HCT116 (cell line): ENCODE measurements around the gene MICAL3. TPM values are rescaled to one million over a fixed set of nuclear protein-coding genes. Genes with fewer than 3 reads are reported as not detected.

Source experiments
- ATAC-seq: fragments of 200-7000 bp; cut with Tn5 transposase; 2 replicates; pipeline ENCODE4 v1.9.1; 2020; ENCODE audit warnings: mild to moderate bottlenecking, moderate library complexity
- BruUV-seq: library from RNA; stranded (reverse); fragments of 400-500 nt; replicated peaks from 2 replicates; lab custom pipeline; 2021; lab: Mats Ljungman, UMichigan
- CTCF ChIA-PET: fragments of 300-600 bp; sonication (Branson Sonifier 250); formaldehyde crosslinking; loops from one replicate; lab custom pipeline; 2021; ENCODE audit warnings: antibody characterized with exemption; lab: Charles Lee
- POLR2A ChIA-PET: fragments of 300-600, 350-600 bp; sonication (Branson Sonifier 250); formaldehyde crosslinking; loops from one replicate; lab custom pipeline; 2021; ENCODE audit warnings: antibody characterized with exemption; lab: Charles Lee
- RAD21 ChIA-PET, 2 experiments: fragments of 300-600 bp; sonication (Branson Sonifier 250); formaldehyde crosslinking; loops; one replicate each; lab custom pipeline; 2023; ENCODE audit warnings: low total read pairs in 2 of 2; ENCODE audit not compliant: uncharacterized antibody in 2 of 2, unreplicated experiment in 2 of 2, low non-redundant PET in 1 of 2; lab: Charles Lee
- DNase-seq: peaks from one replicate; pipeline ENCODE4 v3.0.0-alpha.2; 2010; ENCODE audit warnings: low read depth, low spot score
- H2AFZ ChIP-seq: fragments of 200-600 bp; shearing (Covaris generic), sonication (generic); 2 replicates; pipeline ENCODE4 v1.6.1; 2017; ENCODE audit warnings: low read depth, mixed run types, mixed read lengths, antibody characterized with exemption, low read length; ENCODE audit not compliant: poor library complexity, severe bottlenecking
- H3K27ac ChIP-seq: 2 replicates; pipeline ENCODE4 v1.5.1; 2012; ENCODE audit warnings: low read depth, low read length
- H3K27me3 ChIP-seq: fragments of 200-600 bp; sonication (generic); 2 replicates; pipeline ENCODE4 v1.6.1; 2016; ENCODE audit warnings: mixed run types, low read length, mixed read lengths; ENCODE audit not compliant: insufficient read depth
- H3K36me3 ChIP-seq, 2 experiments: fragments of 200-500 bp in 1 of 2; fragments of 200-600 bp in 1 of 2; sonication (Bioruptor generic) in 1 of 2; sonication (generic) in 1 of 2; 2 replicates each; pipeline versions ENCODE4 v1.5.1 to v1.6.1; 2014 to 2016; ENCODE audit warnings: low read length in 2 of 2, inconsistent platforms in 1 of 2, mixed read lengths in 1 of 2, mixed run types in 1 of 2; ENCODE audit not compliant: insufficient read depth in 2 of 2, control insufficient read depth in 1 of 2
- H3K4me1 ChIP-seq, 2 experiments: fragments of 200-600 bp in 1 of 2; sonication (generic) in 1 of 2; 2 replicates each; pipeline versions ENCODE4 v1.5.1 to v1.6.1; 2012 to 2017; ENCODE audit warnings: low read length in 2 of 2, inconsistent platforms in 1 of 2, mild to moderate bottlenecking in 1 of 2, mixed read lengths in 1 of 2, mixed run types in 1 of 2, moderate library complexity in 1 of 2; ENCODE audit not compliant: insufficient read depth in 2 of 2, control insufficient read depth in 1 of 2
- H3K4me2 ChIP-seq: fragments of 200-600 bp; sonication (generic); 2 replicates; pipeline ENCODE4 v1.6.1; 2017; ENCODE audit warnings: mixed run types, low read length, mixed read lengths
- H3K4me3 ChIP-seq, 2 experiments: fragments of 200-600 bp in 1 of 2; sonication (generic) in 1 of 2; replicated peaks in 1 of 2; 2 replicates each; pipeline ENCODE4 v1.5.1; 2011 to 2016; ENCODE audit warnings: low read length in 2 of 2, control low read depth in 1 of 2, low read depth in 1 of 2, mild to moderate bottlenecking in 1 of 2, mixed read lengths in 1 of 2, mixed run types in 1 of 2
- H3K79me2 ChIP-seq: fragments of 200-600 bp; sonication (generic); 2 replicates; pipeline ENCODE4 v1.6.1; 2017; ENCODE audit warnings: mild to moderate bottlenecking, mixed run types, low read length, moderate library complexity, mixed read lengths; ENCODE audit not compliant: insufficient read depth
- H3K9ac ChIP-seq: fragments of 200-600 bp; sonication (generic); 2 replicates; pipeline ENCODE4 v1.6.1; 2016; ENCODE audit warnings: low read length, mixed read lengths
- H3K9me2 ChIP-seq: fragments of 200-600 bp; sonication (generic), shearing (Covaris generic); 2 replicates; pipeline ENCODE4 v1.6.1; 2017; ENCODE audit warnings: mixed run types, mild to moderate bottlenecking, moderate library complexity; ENCODE audit not compliant: insufficient read depth
- H3K9me3 ChIP-seq, 2 experiments: fragments of 200-500 bp in 1 of 2; fragments of 200-600 bp in 1 of 2; sonication (Bioruptor generic) in 1 of 2; sonication (generic) in 1 of 2; 2 replicates each; pipeline ENCODE4 v1.6.1; 2014 to 2017; ENCODE audit warnings: low read length in 2 of 2, mixed read lengths in 2 of 2, inconsistent platforms in 1 of 2, low read depth in 1 of 2, mild to moderate bottlenecking in 1 of 2, mixed run types in 1 of 2, moderate library complexity in 1 of 2; ENCODE audit not compliant: control insufficient read depth in 1 of 2, insufficient read depth in 1 of 2
- H4K20me1 ChIP-seq: fragments of 200-600 bp; sonication (generic), shearing (Covaris generic); 2 replicates; pipeline ENCODE4 v1.6.1; 2017; ENCODE audit warnings: mixed run types, mild to moderate bottlenecking, moderate library complexity; ENCODE audit not compliant: insufficient read depth
- CBX3 ChIP-seq: IDR thresholded peaks from 2 replicates; pipeline ENCODE4 v1.6.1; 2012; ENCODE audit warnings: low read depth
- CEBPB ChIP-seq: IDR thresholded peaks from 2 replicates; pipeline ENCODE4 v1.6.1; 2012; ENCODE audit warnings: low read depth
- EGR1 ChIP-seq: IDR thresholded peaks from 2 replicates; pipeline ENCODE4 v1.6.1; 2012; ENCODE audit warnings: low read depth
- EZH2 ChIP-seq: fragments of 200-600 bp; sonication (generic); IDR thresholded peaks from 2 replicates; pipeline ENCODE4 v1.6.1; 2017; ENCODE audit warnings: antibody characterized with exemption, mixed run types
- EZH2phosphoT487 ChIP-seq: fragments of 200-600 bp; IDR thresholded peaks from 2 replicates; pipeline ENCODE4 v1.6.1; 2018; ENCODE audit warnings: antibody characterized with exemption, borderline replicate concordance
- FOSL1 ChIP-seq: IDR thresholded peaks from 2 replicates; pipeline ENCODE4 v1.6.1; 2012; ENCODE audit warnings: low read depth
- JUND ChIP-seq: IDR thresholded peaks from 2 replicates; pipeline ENCODE4 v1.6.1; 2012
- POLR2A ChIP-seq: IDR thresholded peaks from 2 replicates; pipeline ENCODE4 v1.7.0; 2011; ENCODE audit warnings: borderline replicate concordance; ENCODE audit not compliant: insufficient read depth, insufficient read length; ENCODE audit errors: extremely low read depth
- POLR2AphosphoS5 ChIP-seq: IDR thresholded peaks from 2 replicates; pipeline ENCODE4 v1.6.1; 2011; ENCODE audit warnings: mild to moderate bottlenecking, low read depth, low read length, moderate library complexity
- RAD21 ChIP-seq: IDR thresholded peaks from 2 replicates; pipeline ENCODE4 v1.6.1; 2012; ENCODE audit warnings: low read depth, mild to moderate bottlenecking
- SIN3A ChIP-seq: IDR thresholded peaks from 2 replicates; pipeline ENCODE4 v1.6.1; 2012; ENCODE audit warnings: low read depth
- SP1 ChIP-seq: IDR thresholded peaks from 2 replicates; pipeline ENCODE4 v1.6.1; 2012; ENCODE audit warnings: low read depth
- TCF7L2 ChIP-seq: IDR thresholded peaks from 2 replicates; pipeline ENCODE4 v1.7.0; 2011; ENCODE audit warnings: borderline replicate concordance, inconsistent platforms; ENCODE audit not compliant: insufficient read depth, insufficient read length; ENCODE audit errors: extremely low read depth
- YY1 ChIP-seq: IDR thresholded peaks from 2 replicates; pipeline ENCODE4 v1.6.1; 2011; ENCODE audit warnings: low read length, low read depth, moderate library complexity, mild to moderate bottlenecking; ENCODE audit not compliant: insufficient replicate concordance; ENCODE audit errors: extremely low read depth
- ZFX ChIP-seq: fragments of 450-650 bp; IDR thresholded peaks from 2 replicates; pipeline ENCODE4 v1.6.1; 2017
- ZNF274 ChIP-seq: fragments of 200-500 bp; sonication (Bioruptor generic); IDR thresholded peaks from 2 replicates; pipeline ENCODE4 v1.6.1; 2014; ENCODE audit warnings: mild to moderate bottlenecking, low read depth, low read length, inconsistent platforms
- intact Hi-C: fragments of 100-400 bp; cut with micrococcal nuclease; formaldehyde crosslinking; loops from 2 replicates; pipeline ENCODE4 v1.10.0; 2022
- total RNA-seq: library from RNA; stranded (reverse); gene quantifications from one replicate; pipeline ENCODE4 v1.2.1, GENCODE V29; 2021; ENCODE audit not compliant: unreplicated experiment
- TF ChIP-seq, protein P1 (sequence below): IDR thresholded peaks from 2 replicates; pipeline ENCODE4 v1.6.1; 2011; ENCODE audit warnings: mild to moderate bottlenecking, low read length, moderate library complexity; ENCODE audit not compliant: insufficient replicate concordance; ENCODE audit errors: extremely low read depth

MICAL3 gene
- total RNA-seq, 1 experiment from 2014 or later: 30.8 TPM

DNA sequence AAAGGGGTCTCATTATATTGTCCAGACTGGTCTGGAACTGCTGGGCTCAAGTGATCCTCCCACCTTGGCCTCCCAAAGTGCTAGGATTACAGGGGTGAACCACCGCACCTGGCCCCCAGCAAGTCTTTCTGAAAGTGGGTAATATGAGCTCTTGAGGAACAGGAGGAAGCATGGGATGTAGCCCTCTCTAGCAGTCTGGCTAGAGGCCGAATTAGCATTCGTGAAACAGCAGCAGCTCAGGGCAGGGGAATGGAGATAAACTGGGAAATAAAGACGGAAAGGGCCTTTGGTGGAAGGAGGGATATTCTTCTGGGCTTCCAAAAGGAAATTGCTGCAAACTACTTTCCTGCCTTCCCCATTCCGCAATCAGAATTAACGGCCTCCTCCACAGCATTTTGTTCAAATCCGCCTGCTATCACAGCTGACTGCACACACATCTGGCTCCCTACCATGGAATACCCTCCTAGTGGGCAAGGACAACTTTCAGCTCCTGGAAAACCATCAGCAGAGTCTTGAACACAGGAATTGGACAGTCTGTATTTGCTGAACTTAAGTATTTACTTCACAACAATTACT is 44.3 kb downstream of the MICAL3 start:
- CTCF ChIA-PET: no interaction called here
- Histone ChIP-seq H3K79me2 (peaks cover 89% of the 10 kb centered on the region), H3K4me3 (no peak overlapping the region), H3K36me3 (no peaks in the 10 kb centered on the region), H3K4me1 (peaks cover 0 to 5% of the 10 kb centered on the region in 2 experiments; a peak in 2 of 4 replicates)
- ATAC-seq: no peak
- RAD21 ChIA-PET: no interaction called here
- TF ChIP-seq POLR2A (no peak), SIN3A (no peak), TCF7L2 (no peak), RAD21 (no peak), ZFX (no peak), EGR1 (no peak), POLR2AphosphoS5 (no peak), SP1 (no peak), CEBPB (no peak)
- TF ChIP-seq, all 23 proteins: peak for 0
- H2AFZ ChIP-seq: no peak overlapping the region
- DNase-seq: no peak
- no peak overlapping the region for H3K27ac ChIP-seq
- no peaks in the 10 kb centered on the region for H3K9me3 ChIP-seq
- no peak overlapping the region for H3K4me2 ChIP-seq
- POLR2A ChIA-PET: no interaction called here
- H3K27me3 ChIP-seq: no peaks in the 10 kb centered on the region
- H3K9me2 ChIP-seq: no peaks in the 10 kb centered on the region
- no peak overlapping the region for H3K9ac ChIP-seq
- BruUV-seq: no TSS peak
- intact Hi-C loops: no loop called here
- no peaks in the 10 kb centered on the region for H4K20me1 ChIP-seq

DNA sequence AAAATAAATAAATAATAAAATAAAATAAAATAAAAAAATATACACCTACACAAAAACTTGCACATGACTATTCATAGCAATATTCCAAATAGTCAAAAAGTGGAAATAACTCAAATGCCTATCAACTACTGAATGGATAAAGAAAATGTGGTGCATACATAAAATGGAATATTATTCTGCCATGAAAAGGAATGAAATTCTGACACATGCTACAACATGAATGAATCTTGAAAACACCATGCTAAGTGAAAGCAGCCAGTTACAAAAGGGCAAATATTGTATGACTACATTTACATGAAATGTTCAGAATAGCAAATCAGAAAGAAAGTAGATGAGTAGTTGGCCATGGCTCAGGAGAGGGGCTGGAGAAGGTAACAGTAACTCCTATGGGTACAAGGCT is 46.3 kb downstream of the MICAL3 start:
- no peak for DNase-seq
- Histone ChIP-seq H3K4me2 (no peak overlapping the region), H2AFZ (no peak overlapping the region), H4K20me1 (no peaks in the 10 kb centered on the region), H3K9me3 (no peaks in the 10 kb centered on the region), H3K27ac (no peak overlapping the region), H3K9me2 (no peaks in the 10 kb centered on the region), H3K27me3 (no peaks in the 10 kb centered on the region), H3K4me1 (peaks cover 7 to 11% of the 10 kb centered on the region in 2 experiments), H3K79me2 (peaks cover 91% of the 10 kb centered on the region), H3K4me3 (no peak overlapping the region), H3K36me3 (no peaks in the 10 kb centered on the region), H3K9ac (no peak overlapping the region)
- no peak for ATAC-seq
- POLR2A ChIA-PET: no interaction called here
- intact Hi-C loops: no loop called here
- no TSS peak for BruUV-seq
- RAD21 ChIA-PET: no interaction called here
- CTCF ChIA-PET: no interaction called here
- no peak for TF ChIP-seq CBX3
- TF ChIP-seq ZFX: no peak
- TF ChIP-seq, protein P1, sequence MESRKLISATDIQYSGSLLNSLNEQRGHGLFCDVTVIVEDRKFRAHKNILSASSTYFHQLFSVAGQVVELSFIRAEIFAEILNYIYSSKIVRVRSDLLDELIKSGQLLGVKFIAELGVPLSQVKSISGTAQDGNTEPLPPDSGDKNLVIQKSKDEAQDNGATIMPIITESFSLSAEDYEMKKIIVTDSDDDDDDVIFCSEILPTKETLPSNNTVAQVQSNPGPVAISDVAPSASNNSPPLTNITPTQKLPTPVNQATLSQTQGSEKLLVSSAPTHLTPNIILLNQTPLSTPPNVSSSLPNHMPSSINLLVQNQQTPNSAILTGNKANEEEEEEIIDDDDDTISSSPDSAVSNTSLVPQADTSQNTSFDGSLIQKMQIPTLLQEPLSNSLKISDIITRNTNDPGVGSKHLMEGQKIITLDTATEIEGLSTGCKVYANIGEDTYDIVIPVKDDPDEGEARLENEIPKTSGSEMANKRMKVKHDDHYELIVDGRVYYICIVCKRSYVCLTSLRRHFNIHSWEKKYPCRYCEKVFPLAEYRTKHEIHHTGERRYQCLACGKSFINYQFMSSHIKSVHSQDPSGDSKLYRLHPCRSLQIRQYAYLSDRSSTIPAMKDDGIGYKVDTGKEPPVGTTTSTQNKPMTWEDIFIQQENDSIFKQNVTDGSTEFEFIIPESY: no peak
- TF ChIP-seq EGR1: no peak
- TF ChIP-seq RAD21: no peak
- no peak for TF ChIP-seq ZNF274
- no peak for TF ChIP-seq YY1
- TF ChIP-seq EZH2phosphoT487: no peak
- TF ChIP-seq SIN3A: no peak
- TF ChIP-seq POLR2A: no peak
- TF ChIP-seq EZH2: no peak
- TF ChIP-seq FOSL1: no peak
- TF ChIP-seq JUND: no peak
